ENCODE measurements around the gene SNN.

The SNN gene

DNA sequence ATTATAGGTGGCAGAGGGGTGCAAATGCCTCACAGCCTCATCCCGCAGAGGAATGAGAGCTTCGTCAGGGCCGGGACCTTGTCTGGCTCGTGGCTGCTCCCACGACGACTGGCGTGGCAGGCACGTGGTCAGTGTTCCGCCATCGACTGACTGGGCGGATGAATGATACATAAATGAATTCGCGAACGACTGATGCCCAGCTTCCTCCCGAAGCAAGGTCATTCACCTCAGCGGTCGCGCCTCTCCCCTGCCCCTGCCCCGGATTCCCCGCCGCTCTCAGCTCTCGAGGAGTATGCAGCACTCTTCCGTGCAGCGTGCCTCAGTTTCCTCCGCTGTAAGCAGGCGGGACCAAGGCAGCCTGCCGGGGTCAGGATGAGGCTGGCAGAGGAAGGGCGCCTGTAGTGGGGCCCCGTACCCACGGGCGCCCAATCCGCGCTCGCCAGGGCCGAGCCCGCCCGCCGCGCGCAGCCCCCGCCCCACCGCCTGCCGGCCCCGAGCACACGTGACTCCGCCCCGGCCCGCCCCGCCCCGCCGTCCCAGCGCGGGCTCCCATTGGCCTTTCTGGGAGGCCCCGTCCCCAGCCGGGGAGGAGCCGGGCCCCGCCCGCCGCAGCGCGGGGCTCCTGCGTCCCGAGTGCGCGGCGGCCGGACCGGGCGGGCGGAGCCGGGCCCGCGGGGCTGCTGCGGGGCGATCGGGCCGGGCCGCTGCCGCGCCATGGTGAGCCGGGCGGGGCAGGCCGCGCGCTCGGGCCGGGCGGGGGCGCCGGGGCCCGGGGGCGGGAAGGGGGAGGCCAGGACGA lies at the start of gene SNN:
Gene SNN, plus strand, starts transcription at position 632 of the 799 bp plus-strand sequence. CDS start 7,605 bp downstream, outside the sequence.
- no peak for DNase-seq (ENCODE audit: low read depth)

- no peak for DNase-seq (ENCODE audit: low read depth)
These were observed 48.9 kb upstream of the SNN start for GRCh38 chr16:11619327-11619851.

GRCh38 chr16:11620243-11621003 lies 47.8 kb upstream of the SNN start:
- DNase-seq (ENCODE audit: low read depth) = no peak

GRCh38 chr16:11621539-11621919 lies 46.7 kb upstream of the SNN start:
- no peak for DNase-seq (ENCODE audit: low read depth)

DNA sequence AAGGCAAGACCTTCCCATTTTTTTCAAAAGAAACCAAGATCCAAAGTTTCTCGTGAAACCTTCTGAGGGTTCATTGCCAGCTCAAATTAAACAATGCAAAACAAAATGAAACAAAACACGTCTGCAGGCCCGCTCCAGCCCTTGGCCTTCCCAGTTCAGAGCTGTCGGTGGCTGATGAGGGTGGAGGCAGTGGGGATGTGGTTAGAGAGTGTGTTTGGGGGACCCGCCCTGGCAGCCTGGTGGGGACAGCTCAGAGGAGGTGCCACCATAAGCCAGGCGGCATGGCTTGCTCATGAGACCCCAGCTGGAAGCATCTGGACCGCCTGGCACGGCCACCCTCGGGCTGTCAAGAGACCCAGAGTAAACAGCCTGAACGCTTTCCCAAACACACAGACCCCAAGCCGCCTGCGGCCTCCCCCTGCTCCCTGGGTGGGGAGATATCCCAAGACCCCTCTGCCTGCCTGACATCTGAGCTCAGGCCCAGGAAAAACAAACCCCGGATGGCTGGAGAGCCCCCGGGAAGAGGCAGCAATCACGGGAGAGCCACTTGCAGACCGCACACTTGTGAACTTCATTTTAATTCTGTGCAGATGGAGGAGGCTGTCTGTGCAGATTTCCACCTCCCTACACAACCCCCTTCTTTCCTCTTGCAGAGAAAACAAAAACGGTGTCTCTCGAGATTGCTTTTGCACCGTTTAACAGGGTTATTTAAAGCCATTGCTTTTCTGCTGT lies 46.2 kb upstream of the SNN start:
- no peak for DNase-seq (ENCODE audit: low read depth)

GRCh38 chr16:11624205-11624604 lies 44.0 kb upstream of the SNN start:
- no peak for DNase-seq (ENCODE audit: low read depth)

DNA sequence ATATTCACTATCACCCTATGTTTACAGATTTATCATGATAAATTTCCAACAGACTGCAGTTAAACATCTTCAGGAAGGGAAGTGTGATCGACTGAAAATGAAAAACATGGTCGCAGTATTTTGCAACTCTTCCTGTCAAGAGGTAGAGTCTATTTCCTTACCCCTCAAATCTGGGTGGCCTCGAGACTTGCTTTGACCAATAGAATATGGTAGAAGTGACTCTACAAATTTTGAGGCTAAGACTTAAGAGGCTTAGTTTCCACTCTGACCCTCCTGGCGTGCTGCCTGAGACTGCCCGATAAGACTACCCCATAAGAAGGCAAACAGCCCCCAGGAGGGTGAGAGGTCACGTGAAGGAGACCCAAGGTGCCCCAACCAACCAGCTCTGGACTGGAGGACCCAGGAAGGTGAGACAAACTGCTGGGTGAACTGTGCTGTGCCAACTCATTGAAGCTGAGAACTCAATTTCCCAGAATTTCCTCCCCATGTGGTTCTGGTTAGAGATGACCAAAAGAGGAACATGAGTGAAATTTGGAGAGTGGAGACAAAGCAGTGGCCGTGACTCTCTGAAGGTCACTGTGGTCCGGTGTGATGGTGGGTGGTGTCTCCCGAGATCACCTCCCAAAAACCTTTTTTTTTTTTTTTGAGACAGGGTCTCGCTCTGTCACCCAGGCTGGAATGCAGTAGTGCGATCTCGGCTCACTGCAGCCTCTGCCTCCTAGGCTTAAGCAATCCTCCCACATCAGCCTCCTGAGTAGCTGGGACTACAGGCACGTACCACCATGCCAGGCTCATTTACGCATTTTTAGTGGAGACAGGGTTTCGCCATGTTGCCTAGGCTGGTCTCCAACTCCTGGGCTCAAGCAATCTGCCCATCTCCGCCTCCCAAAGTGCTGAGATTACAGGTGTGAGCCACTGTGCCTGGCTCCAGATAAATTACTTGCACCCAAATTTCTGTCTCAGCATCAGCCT lies 43.3 kb upstream of the SNN start:
- DNase-seq (ENCODE audit: low read depth) = no peak

DNA sequence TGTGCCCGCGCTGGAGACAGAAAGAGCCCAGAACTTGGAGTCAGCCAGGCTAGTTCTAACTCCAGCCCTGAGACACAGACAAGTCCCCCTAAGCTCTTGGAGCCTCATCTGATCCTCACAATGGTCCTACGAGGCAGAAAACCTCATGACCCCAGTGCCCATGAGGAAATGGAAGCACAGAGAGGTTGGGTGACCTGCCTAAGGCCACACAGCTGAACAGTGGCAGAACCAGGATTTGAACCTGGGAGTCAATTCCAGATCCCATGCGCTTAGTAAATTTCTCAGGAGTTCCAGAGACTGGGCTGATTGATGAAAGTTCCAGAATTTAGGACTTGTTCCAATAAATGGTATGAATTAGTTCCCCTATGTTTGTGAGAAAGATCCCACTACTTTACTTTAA lies 42.5 kb upstream of the SNN start:
- DNase-seq (ENCODE audit: low read depth) = no peak

GRCh38 chr16:11626657-11627291 lies 41.5 kb upstream of the SNN start:
- no peak for DNase-seq (ENCODE audit: low read depth)

- DNase-seq (ENCODE audit: low read depth) = no peak
These were observed 41.0 kb upstream of the SNN start for GRCh38 chr16:11627292-11627663.

DNA sequence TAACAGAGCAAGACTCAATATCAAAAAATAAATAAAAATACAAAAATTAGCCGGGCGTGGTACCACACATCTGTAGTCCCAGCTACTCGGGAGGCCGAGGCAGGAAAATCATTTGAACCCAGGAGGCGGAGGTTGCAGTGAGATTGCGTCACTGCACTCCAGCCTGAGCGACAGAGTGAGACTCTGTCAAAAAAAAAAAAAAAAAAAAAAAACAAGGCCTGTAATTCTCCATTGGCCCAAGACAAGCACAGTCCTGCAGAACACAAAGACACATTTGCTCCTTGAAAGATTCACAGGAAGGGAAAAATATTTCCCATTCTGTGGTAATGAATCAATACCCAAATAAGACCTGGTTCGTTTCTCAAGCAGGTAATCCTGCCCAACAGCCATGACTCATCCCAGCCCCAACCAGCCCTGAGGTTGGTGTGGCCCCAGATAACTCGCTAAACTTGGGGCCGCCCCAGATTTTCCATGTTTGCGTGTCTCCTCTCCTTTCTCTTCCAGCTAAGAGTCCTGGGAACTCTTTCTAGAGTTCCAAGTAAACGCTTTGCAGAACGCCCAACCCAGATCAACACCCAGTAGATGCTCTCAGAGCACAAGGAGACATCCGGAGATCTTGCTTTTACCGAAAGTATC lies 40.3 kb upstream of the SNN start:
- no peak for DNase-seq (ENCODE audit: low read depth)

DNA sequence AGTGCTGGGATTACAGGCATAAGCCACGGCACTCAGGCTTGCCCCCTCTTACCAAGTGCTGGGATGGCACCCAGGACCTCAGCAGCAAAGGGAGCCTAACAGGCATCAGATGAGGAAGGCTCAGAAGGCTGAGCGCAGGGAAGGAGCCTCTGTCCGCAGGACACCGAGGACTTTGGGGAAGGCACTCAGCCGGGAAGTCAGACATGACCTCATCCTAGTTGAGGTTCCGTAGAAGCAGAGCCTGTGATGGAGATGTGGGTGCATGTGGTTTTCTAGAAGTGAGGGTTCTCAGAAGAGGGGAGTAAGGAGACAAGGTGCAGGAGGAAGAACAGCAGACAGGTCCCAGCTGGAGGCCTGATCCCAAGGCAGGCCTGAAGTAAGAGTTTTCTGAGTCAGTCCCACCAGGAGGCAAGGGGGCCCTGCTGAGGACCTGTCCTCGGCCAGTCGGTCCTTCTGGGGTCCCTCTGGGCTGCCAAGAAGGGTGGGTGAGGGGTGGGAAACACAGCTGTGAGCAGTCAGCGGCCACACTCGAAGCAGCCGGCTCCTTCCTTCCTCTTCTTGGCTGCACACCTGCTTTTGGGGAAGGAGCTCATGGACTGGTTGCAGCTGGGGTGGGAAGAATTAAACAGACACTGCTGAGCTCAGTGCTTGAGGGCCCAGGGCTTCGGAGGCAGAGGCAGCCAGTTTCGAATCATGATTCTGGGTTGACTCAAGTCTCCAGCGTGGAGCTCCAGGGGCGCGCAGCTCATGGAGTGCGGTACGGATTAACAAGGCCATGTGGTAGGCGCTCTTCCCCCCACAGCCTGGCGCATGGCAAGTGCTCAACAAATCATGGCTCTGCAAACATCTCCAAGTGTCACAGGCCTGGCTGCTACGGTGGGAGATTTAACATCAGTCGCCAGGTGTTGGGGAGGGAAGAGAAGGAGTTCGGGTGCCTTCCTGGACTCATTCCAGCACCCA lies 38.9 kb upstream of the SNN start:
- no peak for DNase-seq (ENCODE audit: low read depth)

- no peak for DNase-seq (ENCODE audit: low read depth)
These were observed 38.0 kb upstream of the SNN start for GRCh38 chr16:11630046-11630767.

DNA sequence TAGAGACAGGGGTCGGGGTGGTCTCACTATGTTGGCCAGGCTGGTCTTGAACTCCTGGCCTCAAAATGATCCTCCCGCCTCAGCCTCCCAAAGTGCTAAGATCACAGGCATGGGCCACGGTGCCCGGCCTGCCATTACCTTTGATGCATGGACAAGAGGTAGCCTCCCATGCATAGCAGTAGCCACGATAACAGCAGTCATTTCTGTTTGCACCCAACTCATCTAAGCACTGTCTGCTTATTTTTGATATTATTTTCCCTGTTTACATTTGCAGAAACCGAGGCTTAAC lies 37.5 kb upstream of the SNN start:
- DNase-seq (ENCODE audit: low read depth) = no peak

DNA sequence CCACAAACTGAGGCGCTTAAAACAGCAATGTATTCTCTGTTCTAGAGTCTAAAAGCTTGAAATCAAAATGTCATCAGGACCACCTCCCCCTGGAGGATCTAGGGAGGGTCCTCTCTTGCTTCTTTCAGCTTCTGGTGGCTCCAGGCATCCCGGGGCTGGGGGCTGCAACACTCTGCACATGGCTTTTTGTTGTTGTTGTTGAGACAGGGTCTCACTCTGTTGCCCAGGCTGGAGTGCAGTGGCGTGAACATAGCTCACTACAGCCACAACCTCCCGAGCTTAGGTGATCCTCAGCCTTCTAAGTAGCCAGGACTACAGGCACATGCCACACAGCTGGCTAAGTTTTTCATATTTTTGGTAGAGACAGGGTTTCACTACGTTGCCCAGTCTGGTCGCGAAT lies 37.0 kb upstream of the SNN start:
- no peak for DNase-seq (ENCODE audit: low read depth)

DNA sequence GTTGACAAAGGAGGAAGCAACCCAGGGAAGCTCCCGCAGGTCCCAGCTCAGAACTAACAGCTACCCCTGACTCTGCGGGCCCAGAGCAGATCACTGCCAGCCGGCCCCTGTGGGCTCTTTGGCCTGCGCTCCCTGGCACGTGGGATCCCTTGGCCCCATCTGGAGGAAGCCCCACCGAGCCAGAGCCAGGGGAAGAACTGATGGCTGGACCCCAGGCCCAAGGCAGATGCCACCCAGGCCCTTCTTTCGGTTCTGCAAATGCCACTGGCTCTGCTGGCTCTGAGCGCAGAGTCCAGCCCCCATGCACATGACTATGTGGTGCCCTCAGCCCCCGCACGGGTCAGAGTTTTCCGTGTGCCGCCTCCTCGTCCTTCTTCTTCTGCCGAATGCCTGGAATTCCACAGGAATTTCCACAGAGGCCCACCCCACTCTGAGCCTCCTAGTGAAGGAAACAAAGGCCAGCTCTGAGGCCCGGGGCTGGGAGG lies 35.8 kb upstream of the SNN start:
- no peak for DNase-seq (ENCODE audit: low read depth)

DNA sequence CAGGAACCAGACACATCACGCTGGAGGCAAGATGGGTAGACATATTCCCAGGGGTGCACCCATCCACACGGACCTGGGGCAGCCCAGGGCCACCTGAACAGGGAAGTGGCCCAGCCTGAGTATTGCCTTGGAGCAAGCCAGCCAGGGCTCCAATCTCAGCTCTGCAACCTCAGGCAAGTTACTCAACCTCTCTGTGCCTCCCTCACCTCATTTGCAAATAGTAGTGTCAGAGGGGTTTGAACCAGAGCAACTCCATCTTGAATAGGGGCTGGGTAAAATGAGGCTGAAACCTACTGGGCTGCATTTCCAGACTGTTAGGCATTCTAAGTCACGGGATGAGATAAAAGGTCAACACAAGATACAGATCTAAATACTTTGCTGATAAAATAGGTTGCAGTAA lies 35.1 kb upstream of the SNN start:
- no peak for DNase-seq (ENCODE audit: low read depth)

DNA sequence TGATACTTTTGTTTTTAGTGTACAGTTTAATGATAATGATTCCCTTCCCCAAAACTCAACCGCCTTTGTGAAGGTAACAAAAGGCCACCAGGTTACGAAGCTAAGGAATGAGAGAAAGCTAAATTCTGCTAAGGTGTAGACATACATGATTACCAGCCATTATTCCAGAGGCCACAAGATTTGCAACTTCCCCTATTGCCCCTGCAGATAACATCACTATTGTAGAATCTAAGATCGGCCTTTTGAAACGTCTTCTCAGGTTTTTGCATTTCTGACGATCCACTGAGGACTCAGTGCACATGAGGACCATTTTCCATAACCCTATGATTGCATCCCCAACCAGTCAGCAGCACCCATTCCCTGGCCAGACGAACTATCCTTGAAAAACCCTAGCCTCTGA lies 33.9 kb upstream of the SNN start:
- DNase-seq (ENCODE audit: low read depth) = no peak
